ENCODE measurements around the gene TSHR.

Gene TSHR

GRCh38 chr14:81147140-81147897 is 191.9 kb downstream of the TSHR start:
- DNase-seq, result no peak

DNA sequence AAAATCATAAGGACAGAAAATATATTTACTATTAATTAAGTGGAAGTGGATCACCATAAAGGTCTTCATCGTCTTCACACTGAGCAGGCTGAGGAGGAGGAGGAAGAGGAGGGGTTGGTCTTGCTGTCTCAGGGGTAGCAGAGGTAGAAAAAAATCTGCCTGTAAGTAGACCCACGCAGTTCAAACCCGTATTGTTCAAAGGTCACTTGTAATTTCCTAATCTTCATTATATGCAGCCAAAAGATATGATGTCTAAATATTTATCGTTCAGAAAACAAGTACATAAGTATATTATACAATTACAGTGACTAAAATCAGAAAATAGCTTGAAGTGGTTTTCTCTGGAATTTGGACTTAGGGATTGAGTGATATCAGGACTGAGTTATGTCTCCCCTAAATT is 193.2 kb downstream of the TSHR start:
- no peak for DNase-seq

- DNase-seq, result no peak
Observed at GRCh38 chr14:81153187-81153586, 197.8 kb downstream of the TSHR start.

DNA sequence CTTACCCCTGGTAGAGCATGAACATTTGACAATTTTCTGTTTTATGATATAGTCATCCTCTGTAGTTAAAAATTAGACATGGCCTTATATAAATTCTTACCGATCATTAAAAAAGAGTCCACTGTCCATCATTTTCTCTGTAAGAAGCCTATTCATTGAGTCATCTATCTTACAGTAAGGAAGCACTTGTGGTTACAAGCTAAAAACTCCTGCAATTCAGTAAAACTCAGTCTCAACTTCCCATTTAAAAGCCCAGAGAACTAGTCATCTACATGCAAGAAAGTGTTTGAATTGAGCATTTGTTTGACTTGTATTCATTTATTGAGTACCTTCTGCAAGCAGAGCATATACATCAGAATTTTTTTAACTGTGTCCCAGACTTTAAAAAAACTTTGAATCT is 202.0 kb downstream of the TSHR start:
- no peak for DNase-seq

- no peak for DNase-seq
Observed at GRCh38 chr14:81161088-81161487, 205.7 kb downstream of the TSHR start.

DNA sequence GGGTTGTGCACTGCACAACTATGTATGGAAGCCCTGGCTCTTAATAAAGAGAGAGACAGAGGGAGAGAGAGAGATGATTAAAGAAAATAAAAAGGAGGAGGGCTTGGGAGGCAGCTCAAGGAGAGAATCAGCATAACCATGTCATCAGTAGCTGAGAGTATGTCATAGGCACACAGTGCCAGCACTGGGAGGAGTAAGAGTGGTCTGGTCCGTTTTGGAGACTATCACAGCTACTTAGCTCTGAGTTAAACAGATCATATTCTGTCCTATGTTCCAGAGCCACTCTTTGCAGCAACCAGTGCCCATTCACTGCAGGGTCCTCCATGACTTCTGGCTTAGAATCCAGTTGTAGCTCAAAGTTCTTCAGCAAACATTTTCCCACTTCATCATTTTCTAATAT is 206.3 kb downstream of the TSHR start:
- DNase-seq, result no peak

DNA sequence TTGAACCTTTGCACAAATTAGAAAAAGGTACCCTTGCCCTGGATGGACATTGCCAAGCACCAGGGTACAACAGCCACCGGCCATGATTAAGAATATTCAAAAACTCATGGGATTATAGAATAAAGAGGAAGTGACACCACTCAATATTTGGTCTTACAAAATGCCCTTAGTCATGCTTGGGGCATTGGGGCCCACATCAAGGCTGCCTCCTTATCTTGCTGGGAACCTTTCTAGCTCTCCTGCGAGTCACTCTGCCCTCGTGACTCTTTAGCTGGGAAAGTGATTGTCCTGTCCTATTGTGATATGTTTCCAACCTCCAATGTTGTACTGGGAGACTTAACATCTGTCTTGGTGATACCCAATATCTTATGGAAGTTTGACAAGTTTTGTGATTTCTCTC is 207.5 kb downstream of the TSHR start:
- no peak for DNase-seq

- DNase-seq, result peak; percentile 99
Observed at GRCh38 chr14:81164167-81164774, 208.8 kb downstream of the TSHR start.

- no peak for DNase-seq
Observed at GRCh38 chr14:81165188-81165587, 209.8 kb downstream of the TSHR start.

GRCh38 chr14:81166121-81166520 is 210.7 kb downstream of the TSHR start:
- no peak for DNase-seq

DNA sequence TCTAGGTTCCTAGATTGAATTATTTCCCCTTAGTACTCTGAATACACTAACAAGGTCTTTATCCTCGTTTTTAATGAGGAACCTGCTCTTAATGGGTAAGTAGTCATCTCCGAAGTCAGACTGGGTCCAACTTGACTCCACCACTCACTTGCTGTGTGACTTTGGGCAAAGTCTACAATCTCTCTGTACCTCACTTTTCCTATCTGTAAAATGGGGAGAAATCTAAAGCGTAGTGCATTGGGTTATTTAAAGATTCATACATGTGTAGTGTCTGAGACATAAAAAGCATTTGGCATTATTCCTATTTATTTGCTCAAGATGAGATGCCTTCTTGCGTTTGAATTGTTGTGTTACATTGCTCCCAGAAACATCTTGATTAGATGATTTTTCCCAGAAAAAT is 213.8 kb downstream of the TSHR start:
- no peak for DNase-seq

- DNase-seq, result no peak
Observed at GRCh38 chr14:81169711-81170103, 214.3 kb downstream of the TSHR start.

GRCh38 chr14:81170104-81170828 is 214.8 kb downstream of the TSHR start:
- DNase-seq, result peak; percentile 99

DNA sequence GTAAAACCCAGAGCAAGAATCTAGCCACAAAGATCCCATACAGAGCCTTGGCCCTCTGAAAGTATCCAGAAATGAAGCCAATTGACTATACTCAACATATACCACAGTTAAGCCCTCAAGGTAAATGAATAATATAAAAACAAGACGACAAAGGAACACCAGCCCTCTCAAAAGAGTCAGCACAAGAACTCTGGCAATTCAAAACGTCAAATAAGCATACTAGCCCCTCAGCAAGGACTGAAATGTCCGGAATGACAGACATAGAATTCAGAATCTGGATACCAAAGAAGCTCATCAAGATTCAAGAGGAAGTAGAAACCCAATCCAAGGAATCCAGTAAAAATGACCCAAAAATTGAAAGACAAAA is 215.4 kb downstream of the TSHR start:
- no peak for DNase-seq

GRCh38 chr14:81172353-81172752 is 216.9 kb downstream of the TSHR start:
- no peak for DNase-seq

- DNase-seq, result no peak
Observed at GRCh38 chr14:81172881-81173280, 217.5 kb downstream of the TSHR start.

DNA sequence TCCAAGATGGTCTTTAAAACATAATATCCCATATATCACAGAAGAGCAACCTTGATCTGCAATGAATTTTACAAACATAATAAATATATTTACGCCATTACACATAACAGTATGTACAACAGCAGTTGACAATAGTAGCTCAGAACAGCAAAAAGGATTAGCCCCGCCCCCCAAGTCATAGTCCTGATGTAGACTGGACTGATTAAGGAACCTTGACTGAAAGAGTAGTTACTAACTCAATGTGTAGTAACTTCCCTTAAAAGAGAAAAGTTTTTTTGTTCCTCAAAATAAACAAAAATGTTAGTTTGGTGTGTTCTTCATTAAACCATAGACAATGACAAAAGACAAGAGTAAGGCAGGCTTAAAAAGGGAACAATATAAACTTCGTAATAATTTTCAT is 220.8 kb downstream of the TSHR start:
- DNase-seq, result no peak

DNA sequence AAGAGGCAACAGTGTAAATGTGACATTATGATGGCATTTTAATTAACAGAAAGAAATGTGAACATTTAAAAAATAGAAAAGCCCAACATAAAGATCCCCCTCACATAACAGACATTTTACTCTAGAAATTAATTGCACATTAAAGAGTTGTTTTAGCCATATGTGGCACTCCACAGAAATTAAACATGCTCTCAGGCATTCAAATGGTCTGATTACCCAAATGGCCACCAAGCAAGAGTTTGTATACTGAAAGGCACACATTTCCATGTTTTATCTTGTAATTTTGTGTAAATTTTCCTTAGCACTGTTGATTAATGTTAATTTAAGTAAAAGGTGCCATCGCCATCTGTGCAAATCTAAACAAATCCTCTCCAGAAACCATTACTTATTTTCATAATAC is 221.8 kb downstream of the TSHR start:
- no peak for DNase-seq

DNA sequence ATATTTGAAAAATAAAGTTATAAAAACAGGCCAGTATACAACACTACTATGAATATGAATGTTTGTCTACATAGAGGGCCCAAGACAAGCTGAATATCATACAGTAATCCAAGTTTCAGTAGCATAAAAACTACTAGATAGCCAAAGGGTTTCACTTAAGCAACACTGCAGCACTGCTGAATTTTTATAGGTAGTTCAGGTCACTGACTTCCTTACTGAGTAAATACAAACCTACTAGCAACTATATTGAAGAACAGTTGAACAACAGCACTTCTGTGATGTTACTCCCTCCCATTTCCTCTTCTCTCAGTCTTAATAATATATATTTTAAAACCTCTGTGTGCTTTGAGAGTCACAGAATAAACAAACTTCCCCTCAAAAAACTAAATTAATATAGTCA is 222.6 kb downstream of the TSHR start:
- DNase-seq, result no peak

DNA sequence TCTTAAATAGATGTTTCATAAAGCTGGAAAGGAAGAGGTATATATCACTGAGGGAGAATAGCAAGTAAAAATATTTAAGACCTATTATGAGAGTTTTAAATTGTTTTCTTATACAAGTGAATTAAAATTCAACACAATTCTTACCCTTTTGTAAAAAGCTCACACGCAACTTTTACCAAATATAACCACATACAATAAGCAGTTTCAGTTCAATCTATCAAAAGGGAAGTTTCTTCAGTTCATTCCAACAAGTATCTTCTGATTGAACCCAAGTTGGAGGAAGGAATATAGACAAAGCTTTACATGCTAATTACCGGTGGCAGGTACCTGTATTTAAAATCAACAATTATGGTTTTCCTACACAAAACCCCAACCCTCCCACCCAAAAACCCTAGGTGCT is 224.2 kb downstream of the TSHR start:
- no peak for DNase-seq

DNA sequence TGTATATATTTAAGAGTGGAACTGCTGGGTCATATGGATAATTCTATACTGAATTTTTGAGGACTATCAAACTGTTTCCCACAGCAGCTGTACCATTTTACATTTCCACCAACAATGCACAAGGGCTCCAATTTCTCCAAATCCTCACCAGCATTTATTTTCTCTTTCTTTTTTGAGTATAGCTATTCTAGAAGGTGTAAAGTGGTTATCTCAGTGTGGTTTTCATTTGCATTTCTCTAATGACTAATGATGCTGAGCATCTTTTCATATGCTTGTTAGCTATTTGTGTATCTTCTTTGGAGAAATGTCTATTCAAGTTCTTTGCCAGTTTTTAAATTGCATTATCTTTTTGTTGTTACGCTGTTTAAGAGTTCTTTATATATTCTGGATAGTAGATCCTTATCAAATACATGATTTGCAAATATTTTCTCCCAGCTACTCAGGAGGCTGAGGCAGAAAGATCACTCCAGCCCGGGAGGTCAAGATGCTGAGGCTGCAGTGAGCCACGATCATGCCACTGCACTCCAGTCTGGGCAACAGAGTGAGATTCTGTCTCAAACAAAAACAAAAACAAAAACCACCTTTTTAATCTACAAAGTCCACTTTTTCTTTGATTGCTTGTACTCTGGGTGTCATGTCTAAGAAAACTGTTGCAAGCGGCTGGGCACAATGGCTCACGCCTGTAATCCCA is 232.6 kb downstream of the TSHR start:
- no peak for DNase-seq

- DNase-seq, result no peak
Observed at GRCh38 chr14:81192594-81192993, 237.2 kb downstream of the TSHR start.

DNA sequence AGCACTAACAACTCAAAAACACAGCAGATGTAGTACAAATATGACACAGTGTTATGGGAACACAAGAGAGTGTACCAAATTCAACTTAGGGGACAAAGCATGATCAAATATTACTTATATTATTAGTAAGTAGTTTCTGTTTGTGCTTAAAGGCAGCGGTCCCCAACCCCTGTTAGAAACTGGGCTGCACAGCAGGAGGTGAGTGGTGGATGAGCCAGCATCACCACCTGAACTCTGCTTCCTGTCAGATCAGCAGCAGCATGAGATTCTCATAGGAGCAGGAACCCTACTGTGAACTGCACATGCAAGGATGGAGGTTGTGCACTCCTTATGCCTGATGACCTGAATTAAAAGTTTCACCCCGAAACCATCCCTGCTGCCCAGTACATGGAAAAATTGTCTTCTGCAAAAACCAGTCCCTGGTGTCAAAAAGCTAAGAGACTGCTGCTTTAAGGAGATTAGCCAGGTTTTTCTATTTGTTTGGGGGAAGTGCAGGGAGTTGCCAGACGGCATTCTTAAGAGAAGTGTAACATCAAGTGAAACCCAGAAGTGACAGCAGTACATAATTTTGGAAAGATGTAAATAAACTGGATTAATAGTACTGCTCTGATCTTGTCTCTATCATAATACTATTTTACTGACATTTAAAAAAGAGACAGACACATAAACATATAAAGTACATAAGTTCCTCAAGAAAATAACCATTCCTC is 238.7 kb downstream of the TSHR start:
- DNase-seq, result no peak
